Pancreas (tissue), 10 donors: ENCODE data around the gene PRDX6. TPM values are rescaled to one million over a fixed set of nuclear protein-coding genes. Genes with fewer than 3 reads are reported as not detected.

Source experiments
- ATAC-seq, 4 donors: fragments of 200-7000 bp; cut with Tn5 transposase; one replicate each; pipeline versions ENCODE4 v1.8.0 to v1.9.1; 2020; ENCODE audit warnings: mild to moderate bottlenecking in 4 of 4, moderate library complexity in 4 of 4
- DNase-seq, 6 donors: peaks; one replicate each; pipeline ENCODE4 v3.0.0-alpha.2; 2020
- FAIRE-seq: peaks from 2 replicates; lab custom pipeline; 2012; peaks lifted over from hg19 to GRCh38; lab: Jason Lieb, UNC
- H3K27ac ChIP-seq, 4 donors: fragments of 200-600 bp; sonication (generic); 1 replicate in 3 of 4; 2 replicates in 1 of 4; pipeline versions ENCODE4 v1.5.0 to v1.8.0; 2020
- H3K27me3 ChIP-seq, 4 donors: fragments of 200-600 bp; one replicate each; pipeline ENCODE4 v1.8.0; 2021
- H3K36me3 ChIP-seq, 3 donors: fragments of 200-600 bp; sonication (generic) in 1 of 3; one replicate each; pipeline versions ENCODE4 v1.5.0 to v1.8.0; 2020 to 2021
- H3K4me1 ChIP-seq, 3 donors: fragments of 200-600 bp; one replicate each; pipeline ENCODE4 v1.8.0; 2021
- H3K4me3 ChIP-seq, 4 donors: fragments of 200-600 bp; sonication (generic) in 2 of 4; one replicate each; pipeline versions ENCODE4 v1.5.0 to v1.8.0; 2020 to 2021
- H3K9me3 ChIP-seq, 4 donors: fragments of 200-600 bp; one replicate each; pipeline ENCODE4 v1.8.0; 2021
- intact Hi-C, 3 donors: fragments of 100-400 bp; cut with DNase I; formaldehyde crosslinking; loops; one replicate each; pipeline versions ENCODE4 v1.11.1 to v1.14.2; 2022
- polyA plus RNA-seq, 2 donors: library from polyadenylated mRNA; stranded (reverse); fragments of 200-250 nt; gene quantifications; one replicate each; pipeline ENCODE4 v1.2.3, GENCODE V29; 2013
- total RNA-seq, 6 donors: library from RNA; stranded (reverse); fragmentation: NEBNext Ultra II Directional in 4 of 6; extraction: Animal tissue kit (Norgen Biotek cat#: 25700) in 4 of 6; gene quantifications; one replicate each; pipeline versions ENCODE4 v1.2.1 to v1.2.4, GENCODE V29; 2021 to 2023
- TF ChIP-seq, protein P1 (sequence below), 4 donors: fragments of 200-600 bp; sonication (generic) in 3 of 4; IDR thresholded peaks; one replicate each; pipeline versions ENCODE4 v1.5.0 to v1.8.0; 2021; ENCODE audit warnings: antibody characterized with exemption in 4 of 4
- donor health status: healthy with polysubstance abuse.
- donor health status: DM: no; HTN: no; CAD: no; lungs with moderate emphysema.
- donor health status: DM: no; HTN: no; CAD: no.
- donor health status: control.
- donor health status: control.
- donor health status: Bipolar disorder and iron deficiency.
- donor health status: DM: yes; HTN: yes; CAD: no.
- donor health status: DM: no; HTN: no; CAD: no.
- donor health status: DM: no; HTN: no; CAD: no.
- donor health status: DM: yes; HTN: yes; CAD: no.

PRDX6 gene
- total and polyA plus RNA-seq, 8 donors = 89.8 to 129 (median 106) TPM

DNA sequence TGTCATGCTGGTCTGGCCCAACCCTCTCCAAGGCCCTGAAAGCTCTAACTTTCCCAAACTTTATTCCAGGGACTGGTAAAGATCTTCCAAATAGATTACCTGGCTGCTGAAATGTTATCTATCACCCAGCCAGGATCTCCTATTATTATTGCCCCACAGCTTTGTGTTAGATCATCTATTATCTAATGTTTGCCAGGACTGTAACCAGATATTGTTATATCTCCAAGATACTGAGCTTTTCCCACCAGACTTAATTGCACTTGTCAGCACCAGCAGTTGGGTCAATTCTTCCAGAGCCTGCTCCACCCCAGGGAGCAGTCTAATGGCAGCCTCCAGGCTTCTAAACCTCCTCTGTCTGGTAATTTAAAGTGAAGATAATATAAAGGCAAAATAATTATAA lies 59.1 kb downstream of the PRDX6 start:
- no peak for DNase-seq
- no peak for FAIRE-seq
- H3K4me3 ChIP-seq = no peak overlapping the region
- intact Hi-C loops = no loop called here
- no peaks in the 10 kb centered on the region for H3K27me3 ChIP-seq
- ATAC-seq = no peak
- H3K4me1 ChIP-seq = no peaks in the 10 kb centered on the region
- H3K9me3 ChIP-seq = no peaks in the 10 kb centered on the region
- TF ChIP-seq, protein P1, sequence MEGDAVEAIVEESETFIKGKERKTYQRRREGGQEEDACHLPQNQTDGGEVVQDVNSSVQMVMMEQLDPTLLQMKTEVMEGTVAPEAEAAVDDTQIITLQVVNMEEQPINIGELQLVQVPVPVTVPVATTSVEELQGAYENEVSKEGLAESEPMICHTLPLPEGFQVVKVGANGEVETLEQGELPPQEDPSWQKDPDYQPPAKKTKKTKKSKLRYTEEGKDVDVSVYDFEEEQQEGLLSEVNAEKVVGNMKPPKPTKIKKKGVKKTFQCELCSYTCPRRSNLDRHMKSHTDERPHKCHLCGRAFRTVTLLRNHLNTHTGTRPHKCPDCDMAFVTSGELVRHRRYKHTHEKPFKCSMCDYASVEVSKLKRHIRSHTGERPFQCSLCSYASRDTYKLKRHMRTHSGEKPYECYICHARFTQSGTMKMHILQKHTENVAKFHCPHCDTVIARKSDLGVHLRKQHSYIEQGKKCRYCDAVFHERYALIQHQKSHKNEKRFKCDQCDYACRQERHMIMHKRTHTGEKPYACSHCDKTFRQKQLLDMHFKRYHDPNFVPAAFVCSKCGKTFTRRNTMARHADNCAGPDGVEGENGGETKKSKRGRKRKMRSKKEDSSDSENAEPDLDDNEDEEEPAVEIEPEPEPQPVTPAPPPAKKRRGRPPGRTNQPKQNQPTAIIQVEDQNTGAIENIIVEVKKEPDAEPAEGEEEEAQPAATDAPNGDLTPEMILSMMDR (IDR thresholded peaks at IDR 0.05) = no peak
- H3K36me3 ChIP-seq = no peaks in the 10 kb centered on the region
- no peak overlapping the region for H3K27ac ChIP-seq

Other genes with a start within 250 kb of the PRDX6 start
- under 1 TPM in 4 of 6 donors, not detected in 2; 0.06 to 0.28 (median 0.18) TPM for gene SLC9C2, start 125.7 kb downstream of the PRDX6 start, total RNA-seq
- under 1 TPM in 1 of 2 donors, not detected in 1; 0.16 TPM for gene SLC9C2, start 125.7 kb downstream of the PRDX6 start, polyA plus RNA-seq
- not detected for gene TEX50, start 158.0 kb downstream of the PRDX6 start, total RNA-seq
- not detected for gene TEX50, start 158.0 kb downstream of the PRDX6 start, polyA plus RNA-seq
- under 1 TPM; 0.19 to 0.46 (median 0.28) TPM for gene ANKRD45, start 192.5 kb downstream of the PRDX6 start, total RNA-seq
- under 1 TPM; 0.15 to 0.52 TPM for gene ANKRD45, start 192.5 kb downstream of the PRDX6 start, polyA plus RNA-seq
- gene KLHL20, start 237.6 kb downstream of the PRDX6 start, total RNA-seq = 10 to 100 TPM in 1 of 6 donors, 1 to 10 TPM in 5; 5.9 to 11.9 (median 7.7) TPM
- 1 to 10 TPM; 3.3 to 5.1 TPM for gene KLHL20, start 237.6 kb downstream of the PRDX6 start, polyA plus RNA-seq